Activated CD4-positive, alpha-beta T cell treated with anti-CD3 and anti-CD28 coated beads for 1 hour (primary cell): Measurements from ENCODE around the gene RNF114.
"Not testable (repeated sequence)": the region's sequence is repeated elsewhere in the genome, so short reads cannot be mapped to it uniquely, and the experiment has no call there.

Source experiments
- DNase-seq: peaks from one replicate; pipeline ENCODE4 v3.0.0-alpha.2; 2020

The RNF114 gene

GRCh38 chr20:49928411-49929141, 7.6 kb upstream of the RNF114 start:
- DNase-seq, result peak; percentile 61

DNA sequence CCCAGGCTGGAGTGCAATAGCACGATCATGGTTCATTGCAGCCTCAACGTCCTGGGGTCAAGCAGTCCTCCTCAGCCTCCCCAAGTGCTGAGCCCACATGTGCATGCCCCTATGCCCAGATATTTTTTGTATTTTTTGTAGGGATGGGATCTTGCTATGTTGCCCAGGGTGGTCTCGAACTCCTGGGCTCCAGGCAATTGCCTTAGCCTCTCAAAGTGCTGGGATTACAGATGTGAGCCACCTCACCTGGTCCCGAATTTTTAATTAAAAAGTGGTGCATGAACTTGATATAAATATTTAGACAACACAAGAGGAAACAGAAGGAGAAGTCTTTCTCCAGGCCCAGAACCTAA, 7.1 kb upstream of the RNF114 start:
- DNase-seq, result no peak

GRCh38 chr20:49935746-49936152, 448 bp upstream of the RNF114 start:
- no peak for DNase-seq

DNA sequence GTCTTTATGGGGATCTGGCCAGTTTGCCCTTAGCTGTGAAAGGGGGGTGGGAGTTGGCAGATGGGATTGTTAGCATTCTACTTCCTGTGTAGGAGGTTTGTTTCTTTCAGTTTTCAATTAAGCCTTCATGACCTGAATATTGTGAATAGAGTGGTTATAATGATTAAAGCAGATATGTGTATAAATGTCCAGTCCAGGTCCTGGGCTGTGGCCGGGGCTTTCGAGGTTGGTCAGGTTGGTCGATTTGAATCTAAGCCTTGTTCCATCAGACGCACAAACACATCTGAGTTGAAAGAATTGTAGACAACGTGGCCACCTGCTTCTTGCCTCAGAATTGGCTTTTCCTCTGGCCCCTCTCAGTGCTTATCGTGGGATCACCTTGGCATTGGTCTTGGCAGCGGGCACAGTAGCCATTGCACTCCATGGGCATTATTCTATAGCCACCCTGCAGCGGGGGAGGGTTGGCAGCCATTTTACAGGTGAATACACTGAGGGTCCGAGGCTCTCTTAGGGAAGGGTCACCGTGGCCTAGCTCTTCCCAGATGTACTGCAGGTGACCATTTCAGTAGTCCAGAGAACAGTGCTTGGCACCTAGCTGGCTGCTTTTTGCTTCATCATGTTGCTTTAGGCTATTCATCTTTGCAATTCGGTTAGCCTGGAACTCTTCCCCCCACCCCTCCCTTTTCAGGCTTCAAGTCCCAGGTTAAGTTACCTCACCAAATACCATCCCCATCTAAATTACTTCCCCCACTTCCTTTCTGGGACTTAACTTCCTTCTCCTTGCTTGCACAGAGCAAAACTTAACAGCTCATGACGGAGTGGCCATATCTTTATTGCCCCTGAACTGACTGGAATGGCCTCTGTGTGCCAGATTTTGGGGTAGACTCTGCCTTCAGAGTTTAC, 1.1 kb downstream of the RNF114 start:
- no peak for DNase-seq

GRCh38 chr20:49938173-49939163, 2.3 kb downstream of the RNF114 start:
- no peak for DNase-seq

DNA sequence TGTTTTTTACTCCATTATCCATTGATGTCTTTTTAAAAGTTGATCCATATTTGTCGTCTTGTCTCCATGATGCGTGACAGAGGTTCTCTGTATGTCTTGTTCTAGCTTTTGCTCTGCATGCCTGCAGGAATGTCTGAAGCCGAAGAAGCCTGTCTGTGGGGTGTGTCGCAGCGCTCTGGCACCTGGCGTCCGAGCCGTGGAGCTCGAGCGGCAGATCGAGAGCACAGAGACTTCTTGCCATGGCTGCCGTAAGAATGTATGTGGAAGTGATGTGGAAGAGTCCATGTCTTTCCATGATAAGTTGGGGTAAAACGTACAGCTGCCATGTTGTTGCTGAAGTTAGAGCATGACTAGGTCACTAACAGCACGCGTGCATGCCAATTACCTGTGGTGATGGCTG, 5.3 kb downstream of the RNF114 start:
- no peak for DNase-seq

- DNase-seq, result no peak
Observed at GRCh38 chr20:49942303-49942702, 6.1 kb downstream of the RNF114 start.

DNA sequence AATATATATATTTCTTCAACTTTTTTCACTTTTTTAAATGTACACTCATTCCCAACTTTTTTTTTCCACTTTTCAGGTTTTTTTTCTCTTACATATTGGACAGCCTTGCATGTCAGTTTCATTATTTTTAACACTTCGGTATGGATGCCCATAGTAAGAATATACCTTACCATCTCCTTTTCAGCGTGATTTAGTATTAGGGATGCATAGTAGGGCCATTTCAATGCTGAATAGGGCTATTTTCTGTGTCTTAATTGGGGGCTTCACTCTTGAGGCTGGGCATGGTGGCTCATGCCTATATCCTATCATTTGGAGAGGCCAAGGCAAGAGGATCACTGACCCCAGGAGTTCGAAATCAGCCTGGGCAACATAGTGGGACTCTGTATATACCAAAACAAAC, 6.7 kb downstream of the RNF114 start:
- DNase-seq, result no peak

DNA sequence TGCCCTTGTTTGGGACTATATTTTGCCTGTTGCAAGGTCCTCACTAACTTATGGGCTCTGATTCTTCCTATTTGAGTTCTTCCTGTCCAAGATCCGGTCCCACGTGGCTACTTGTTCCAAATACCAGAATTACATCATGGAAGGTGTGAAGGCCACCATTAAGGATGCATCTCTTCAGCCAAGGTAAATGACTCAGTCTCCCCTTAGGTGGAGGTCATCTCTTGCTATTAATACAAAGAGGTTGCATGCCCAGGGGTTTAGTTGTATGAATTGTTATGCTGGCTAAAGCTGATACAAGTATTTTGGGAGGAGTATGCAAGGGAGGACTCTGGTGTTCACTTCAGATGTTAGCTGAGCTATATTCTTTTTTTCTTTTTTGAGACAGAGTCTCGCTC, 9.1 kb downstream of the RNF114 start:
- no peak for DNase-seq

DNA sequence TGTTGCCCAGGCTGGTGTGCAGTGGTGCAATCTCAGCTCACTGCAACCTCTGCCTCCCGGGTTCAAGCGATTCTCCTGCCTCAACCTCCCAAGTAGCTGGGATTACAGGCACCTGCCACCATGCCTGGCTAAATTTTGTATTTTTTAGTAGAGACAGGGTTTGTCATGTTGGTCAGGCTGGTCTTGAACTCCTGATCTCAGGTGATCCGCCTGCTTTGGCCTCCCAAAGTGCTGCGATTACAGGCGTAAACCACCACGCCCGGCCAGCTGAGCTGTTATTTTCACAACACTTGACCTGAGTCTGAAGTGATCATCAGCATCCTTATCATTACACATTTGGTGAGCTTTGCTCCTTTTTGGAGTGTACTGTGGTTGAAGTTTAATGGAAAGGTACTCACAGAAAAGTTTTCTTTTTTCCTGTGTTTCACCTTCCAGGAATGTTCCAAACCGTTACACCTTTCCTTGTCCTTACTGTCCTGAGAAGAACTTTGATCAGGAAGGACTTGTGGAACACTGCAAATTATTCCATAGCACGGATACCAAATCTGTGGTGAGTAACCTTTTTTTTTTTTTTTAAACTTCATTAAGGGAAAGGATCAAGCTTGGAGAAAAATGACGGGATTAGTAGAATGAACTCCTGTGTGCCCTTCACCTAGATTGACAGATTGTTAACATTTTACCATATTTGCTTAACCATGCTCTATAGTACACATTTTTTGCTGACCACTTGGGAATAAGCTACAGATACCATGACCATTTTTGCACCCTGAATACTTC, 9.7 kb downstream of the RNF114 start:
- no peak for DNase-seq

GRCh38 chr20:49948178-49948577, 12.0 kb downstream of the RNF114 start:
- no peak for DNase-seq

DNA sequence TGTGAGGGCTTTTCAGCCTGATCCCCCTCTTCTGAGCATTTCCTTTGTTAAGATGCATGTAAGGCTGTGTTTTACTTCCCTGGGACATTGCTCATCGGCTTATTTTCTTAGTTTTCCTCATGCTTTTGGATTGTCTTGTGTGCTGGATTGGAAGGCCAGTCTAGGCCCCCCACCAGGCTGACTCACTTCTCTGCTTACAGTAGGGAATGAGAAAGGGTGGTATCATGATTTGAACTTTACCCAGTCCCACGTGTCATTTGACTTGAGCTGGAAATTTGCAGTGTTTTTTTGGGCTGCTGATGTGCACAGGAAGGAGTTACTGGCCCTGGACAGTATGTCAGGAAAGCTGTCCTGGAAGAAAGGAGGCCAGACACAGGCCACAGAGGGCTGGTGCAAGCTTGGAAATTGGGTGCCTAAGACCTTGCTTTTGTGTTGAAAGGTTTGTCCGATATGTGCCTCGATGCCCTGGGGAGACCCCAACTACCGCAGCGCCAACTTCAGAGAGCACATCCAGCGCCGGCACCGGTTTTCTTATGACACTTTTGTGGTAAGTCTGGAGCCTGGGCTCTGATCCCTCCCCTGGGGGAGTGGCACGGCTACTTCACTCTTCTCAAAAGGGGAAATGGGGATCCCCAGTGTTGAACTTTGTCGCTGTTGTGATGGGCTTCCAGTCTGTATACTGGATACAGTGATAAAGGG, 12.8 kb downstream of the RNF114 start:
- no peak for DNase-seq

DNA sequence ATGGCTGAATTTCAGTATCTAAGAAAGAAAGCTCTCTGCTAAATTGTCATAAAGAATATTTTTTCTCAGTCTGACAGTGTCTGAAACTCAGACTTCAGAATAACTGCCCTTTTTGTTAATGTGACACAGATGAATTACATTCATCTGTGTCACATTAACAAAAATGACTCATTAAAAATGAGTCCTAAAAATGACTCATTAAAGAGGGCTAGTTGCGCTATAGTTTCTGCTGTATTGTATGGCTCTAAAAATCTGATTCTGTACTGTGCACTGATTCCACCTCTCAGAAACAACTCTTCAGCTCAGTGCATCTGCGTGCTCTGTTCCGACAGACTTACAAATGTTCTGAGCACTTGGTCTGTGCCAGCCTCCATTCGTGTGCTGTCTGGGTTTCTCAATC, 15.0 kb downstream of the RNF114 start:
- no peak for DNase-seq

DNA sequence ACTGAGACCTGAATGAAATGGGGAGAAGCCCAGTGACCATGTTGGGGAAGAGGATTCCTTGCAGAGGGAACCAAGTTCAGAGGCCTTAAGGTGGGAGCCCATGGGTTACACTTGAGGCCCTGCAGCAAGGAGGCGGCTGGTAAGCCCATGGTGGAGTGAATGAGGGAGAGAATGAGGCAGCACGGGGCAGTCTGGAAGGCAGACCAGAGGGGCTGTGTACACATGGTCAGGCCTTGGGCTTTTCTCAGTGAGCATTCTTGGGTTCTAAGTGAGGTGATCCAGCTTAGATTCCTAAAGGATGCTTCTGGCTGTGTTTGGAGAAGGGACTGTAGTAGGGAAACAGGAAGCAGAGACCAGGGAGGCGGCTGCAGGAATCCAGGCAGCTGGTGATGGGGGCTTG, 19.0 kb downstream of the RNF114 start:
- no peak for DNase-seq

- DNase-seq, result not testable (repeated sequence)
Observed at GRCh38 chr20:49955830-49956396, 19.7 kb downstream of the RNF114 start.

GRCh38 chr20:49956689-49957088, 20.5 kb downstream of the RNF114 start:
- DNase-seq, result no peak

GRCh38 chr20:49957089-49957938, 21.1 kb downstream of the RNF114 start:
- DNase-seq, result not testable (repeated sequence)

- DNase-seq, result no peak
Observed at GRCh38 chr20:49961413-49961812, 25.2 kb downstream of the RNF114 start.

- DNase-seq, result no peak
Observed at GRCh38 chr20:49964964-49965780, 29.0 kb downstream of the RNF114 start.
